Measurements from ENCODE around the gene PRR14L.

PRR14L gene

DNA sequence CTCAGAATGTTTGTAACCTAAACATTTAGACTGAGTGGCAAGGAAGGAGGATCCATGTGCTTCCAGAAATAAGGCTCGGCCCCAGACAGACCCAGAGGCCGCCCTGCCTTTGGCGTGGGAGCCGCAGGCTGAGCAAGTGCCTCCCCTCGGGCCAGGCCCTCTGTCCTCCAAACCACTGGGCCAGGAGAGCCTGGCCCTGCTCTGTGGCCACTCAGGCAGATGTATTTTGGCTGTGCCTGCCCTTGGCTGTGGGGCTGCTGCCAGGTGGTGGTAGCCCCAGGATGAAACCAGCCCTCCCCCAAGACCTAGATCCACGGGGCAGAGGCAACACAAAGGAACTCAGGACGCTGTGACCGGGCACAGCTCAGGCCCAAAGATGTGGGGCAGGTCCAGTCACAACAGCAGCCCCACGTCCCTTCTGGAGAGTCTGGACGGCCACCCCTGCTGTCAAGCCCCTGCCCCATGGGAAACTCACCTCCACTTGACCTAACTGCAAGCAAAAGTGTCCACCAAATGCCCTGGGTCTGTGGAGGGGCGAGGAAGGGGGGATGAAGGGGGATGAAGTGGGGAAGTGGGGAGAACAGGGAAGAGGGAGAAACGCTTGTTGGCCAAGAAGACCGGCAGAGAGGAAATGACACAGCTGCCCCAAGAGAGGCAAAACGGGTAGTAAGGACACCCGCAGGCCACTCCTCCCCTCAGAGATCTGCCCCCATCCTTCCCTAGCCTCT is 111.9 kb downstream of the PRR14L start:
- no peak for DNase-seq

DNA sequence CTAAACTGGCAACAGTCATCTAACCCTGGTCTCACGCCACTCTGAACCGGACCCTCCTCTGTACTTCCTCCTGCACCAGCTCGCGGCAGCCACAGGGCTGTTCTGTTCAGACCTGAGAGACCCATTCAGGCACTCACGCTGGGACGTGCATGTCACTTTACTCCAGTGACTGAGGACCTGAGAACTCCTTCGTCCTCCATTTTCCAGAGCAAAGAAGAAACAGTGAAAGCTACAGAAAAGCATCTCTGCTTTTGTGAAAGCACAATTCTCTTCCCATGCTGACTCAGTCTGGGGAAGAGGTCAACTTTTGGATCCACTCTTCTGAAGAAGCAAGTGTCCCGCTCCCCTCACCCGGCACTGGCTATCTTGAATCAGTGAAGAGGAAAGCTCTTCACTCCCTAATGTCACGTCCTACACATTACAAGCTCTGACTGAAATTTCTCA is 112.5 kb downstream of the PRR14L start:
- DNase-seq, result no peak

DNA sequence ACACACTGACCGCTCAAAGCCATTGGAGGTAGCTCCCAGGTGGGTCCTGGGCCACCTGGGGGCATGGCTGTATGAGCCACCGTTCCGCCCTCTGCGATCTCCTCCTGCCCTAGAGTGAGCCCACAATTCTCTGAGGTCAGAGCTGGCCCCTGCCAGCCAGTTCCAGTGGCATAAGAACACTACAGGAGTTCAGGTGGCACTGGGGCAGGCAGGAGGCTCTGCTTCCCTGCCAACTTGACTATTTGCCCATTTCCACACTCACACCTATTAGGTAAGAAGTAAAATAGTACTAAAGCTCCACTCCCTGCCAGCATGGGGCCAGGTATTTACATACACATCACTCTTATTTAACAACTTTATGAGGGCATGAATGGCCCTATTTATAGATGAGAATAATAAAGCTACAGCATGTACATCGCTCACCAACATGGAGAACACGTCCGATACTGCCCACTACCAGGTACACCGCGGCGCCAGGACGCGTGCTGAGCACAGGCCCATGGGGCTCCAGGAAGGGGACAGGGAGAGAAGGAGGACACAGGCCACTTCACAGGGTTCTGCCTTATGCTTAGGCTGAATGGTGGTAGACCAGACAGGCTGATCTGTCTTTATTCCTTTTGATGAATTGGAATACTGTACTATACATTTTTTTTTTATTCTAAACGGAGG is 114.2 kb downstream of the PRR14L start:
- no peak for DNase-seq

DNA sequence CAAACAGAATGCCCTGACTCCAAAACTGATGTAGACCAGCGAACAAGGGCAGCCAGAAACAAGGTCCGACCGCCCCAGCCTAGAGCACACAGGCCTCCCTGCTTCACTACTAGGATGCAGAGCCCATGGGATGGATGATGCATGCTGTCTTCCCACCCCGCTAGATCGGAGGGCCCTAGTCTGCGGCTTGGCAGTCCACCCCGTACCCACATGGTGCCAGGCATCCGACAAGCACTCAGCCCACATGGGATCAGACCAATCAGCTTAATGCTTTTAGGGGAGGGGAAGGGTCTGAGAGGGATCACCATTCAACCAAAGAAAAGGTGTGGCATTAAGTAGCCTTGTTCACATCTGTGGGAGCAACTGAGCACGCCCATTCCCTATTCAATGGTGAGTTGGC is 118.5 kb downstream of the PRR14L start:
- DNase-seq, result no peak

Data from right forelimb (tissue), 1 donor.